Subcutaneous adipose tissue (tissue), 4 donors: Measurements from ENCODE around the gene MTUS2. TPM values are rescaled to one million over a fixed set of nuclear protein-coding genes. Genes with fewer than 3 reads are reported as not detected.

Source experiments
- total RNA-seq, 4 donors: library from RNA; depleted of rRNA; stranded (reverse); fragments of >200 nt; gene quantifications; one replicate each; pipeline ENCODE4 v1.1.0, GENCODE V29; 2016
- TF ChIP-seq, protein P1 (sequence below): fragments of 450-650 bp; IDR thresholded peaks from one replicate; pipeline ENCODE4 v1.5.1; 2016; ENCODE audit warnings: low read depth, mild to moderate bottlenecking, control low read depth, antibody characterized with exemption, moderate library complexity

The MTUS2 gene
- total RNA-seq, 4 donors from 2014 or later = not detected

DNA sequence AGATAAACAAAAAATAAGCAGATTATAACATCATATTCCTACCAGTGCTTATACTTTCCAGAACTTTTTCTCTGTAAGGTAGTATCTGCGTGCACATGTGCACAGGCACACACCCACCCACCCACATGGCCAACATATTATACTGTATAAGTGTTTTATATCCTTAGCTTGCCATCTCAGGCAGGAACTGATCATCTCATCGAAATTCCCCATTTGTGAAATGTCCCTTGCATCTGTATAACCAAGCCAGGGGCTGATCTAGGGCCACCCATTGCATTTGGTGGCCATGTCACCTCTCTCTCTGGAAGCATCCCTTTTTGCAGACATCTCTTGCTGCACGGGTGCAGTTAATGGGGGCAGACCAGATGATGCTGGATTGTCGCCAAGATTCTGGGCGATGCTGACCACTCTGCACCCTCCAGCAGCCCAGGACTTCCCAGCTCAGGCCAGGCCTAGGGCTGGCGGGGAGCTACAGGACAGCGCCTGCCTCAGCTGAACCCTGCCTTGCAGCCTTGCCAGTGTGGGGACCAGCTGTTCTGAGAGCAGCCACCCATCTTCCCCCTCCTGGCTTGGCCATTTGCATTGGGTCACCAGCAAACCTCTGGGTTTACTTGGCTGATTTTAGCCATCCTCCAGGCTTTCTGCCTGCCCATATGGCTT, 679.5 kb downstream of the MTUS2 start:
- TF ChIP-seq, protein P1, sequence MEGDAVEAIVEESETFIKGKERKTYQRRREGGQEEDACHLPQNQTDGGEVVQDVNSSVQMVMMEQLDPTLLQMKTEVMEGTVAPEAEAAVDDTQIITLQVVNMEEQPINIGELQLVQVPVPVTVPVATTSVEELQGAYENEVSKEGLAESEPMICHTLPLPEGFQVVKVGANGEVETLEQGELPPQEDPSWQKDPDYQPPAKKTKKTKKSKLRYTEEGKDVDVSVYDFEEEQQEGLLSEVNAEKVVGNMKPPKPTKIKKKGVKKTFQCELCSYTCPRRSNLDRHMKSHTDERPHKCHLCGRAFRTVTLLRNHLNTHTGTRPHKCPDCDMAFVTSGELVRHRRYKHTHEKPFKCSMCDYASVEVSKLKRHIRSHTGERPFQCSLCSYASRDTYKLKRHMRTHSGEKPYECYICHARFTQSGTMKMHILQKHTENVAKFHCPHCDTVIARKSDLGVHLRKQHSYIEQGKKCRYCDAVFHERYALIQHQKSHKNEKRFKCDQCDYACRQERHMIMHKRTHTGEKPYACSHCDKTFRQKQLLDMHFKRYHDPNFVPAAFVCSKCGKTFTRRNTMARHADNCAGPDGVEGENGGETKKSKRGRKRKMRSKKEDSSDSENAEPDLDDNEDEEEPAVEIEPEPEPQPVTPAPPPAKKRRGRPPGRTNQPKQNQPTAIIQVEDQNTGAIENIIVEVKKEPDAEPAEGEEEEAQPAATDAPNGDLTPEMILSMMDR = no peak

DNA sequence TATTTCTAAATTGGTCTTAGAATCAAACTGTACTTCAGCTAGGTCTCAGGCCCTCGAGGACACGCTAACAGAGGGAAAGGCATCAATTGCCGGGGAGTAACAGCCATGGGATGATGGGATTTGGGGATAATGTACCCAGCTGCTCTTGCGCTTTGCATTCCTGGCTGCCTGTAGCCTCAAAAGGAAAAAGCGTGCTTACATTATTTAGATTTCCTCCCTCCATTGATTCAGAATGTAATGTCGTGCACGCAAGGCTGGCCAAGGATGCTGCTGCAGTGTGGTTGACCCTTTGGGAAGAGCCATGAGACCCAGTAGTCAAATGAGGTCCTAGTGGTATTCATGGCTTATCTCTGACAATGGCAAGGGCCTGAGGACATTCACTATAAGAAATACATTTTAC, 680.2 kb downstream of the MTUS2 start:
- TF ChIP-seq, protein P1 = no peak

DNA sequence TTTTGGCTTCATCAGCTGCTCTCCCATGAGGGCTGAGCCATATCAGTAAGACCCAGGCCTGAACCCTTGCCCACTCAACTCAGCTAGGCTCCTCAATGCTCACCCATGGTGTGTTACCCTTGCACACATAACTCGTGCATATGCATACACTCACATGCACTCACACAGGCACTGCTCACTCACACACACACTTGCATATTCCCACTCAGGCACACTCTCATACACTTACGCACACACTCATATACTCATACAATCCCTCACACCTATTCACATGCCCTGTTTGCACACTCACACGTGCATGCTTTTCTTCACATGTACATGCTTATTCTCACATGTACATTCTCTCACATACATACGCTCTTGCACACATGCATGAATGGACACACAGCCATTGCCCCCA, 681.5 kb downstream of the MTUS2 start:
- TF ChIP-seq, protein P1 = no peak

DNA sequence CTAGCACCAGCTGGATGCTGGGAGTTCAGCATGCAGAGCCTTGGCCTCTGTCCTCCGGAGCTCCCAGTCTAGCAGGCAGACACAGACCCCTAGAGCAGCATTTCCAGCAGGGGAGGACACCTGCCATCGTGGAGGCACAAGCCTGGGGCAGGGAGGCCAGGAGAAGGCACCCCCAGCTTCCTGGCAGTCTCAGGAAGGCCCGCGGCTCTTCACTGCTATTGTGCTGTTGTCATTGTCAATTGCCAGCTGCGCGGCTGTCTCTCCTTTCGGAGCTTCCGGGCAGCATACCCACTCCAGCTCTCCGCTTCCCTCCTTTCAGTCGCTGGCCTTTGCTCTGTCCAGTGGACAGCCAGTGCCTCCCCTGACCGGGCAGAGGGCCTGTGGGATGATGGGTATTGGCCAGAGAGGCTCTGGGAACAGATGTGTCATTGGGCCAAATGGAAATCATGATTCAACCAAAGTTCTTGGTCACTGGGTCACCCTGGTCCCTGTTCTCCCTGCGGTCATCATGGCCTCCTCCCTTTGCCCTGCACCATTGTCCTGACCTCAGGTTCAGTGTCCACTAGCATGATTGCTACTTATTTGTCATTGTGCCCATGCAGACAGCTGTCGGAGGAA, 682.4 kb downstream of the MTUS2 start:
- TF ChIP-seq, protein P1 = no peak

DNA sequence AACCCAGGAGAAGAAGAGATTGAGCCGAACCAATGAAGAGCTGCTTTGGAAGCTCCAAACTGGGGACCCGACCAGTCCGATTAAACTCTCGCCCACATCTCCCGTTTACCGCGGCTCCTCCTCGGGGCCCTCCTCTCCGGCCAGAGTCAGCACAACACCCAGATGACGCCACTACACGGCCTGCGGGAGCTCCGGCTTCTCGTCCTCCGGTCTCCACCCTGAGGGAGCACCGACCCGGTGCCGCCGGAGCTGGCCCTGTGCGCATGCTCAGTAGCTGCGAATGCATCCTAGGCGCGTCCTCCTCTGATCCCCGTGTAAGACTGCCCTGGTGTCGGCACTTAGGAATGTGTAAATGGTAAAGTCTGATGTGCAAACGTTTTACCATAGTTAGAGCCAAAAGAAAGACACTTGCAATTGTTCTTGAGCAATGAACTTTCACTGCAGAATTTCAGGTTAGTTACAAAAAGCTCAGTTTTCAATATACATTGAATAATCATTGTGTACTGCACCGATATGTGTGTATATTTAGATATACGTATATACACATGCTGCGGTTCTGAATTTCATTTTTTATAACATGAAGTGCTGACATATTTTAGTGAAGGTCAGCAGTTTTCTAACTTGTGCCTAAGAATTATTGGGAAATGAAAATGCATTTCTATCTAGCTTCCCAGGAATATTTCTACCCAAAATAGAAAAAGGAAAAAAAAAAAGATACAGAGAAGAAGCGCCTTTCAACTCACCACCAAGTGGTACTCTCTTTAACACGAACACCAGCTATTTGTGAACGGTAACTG, 683.1 kb downstream of the MTUS2 start:
- TF ChIP-seq, protein P1 = no peak

DNA sequence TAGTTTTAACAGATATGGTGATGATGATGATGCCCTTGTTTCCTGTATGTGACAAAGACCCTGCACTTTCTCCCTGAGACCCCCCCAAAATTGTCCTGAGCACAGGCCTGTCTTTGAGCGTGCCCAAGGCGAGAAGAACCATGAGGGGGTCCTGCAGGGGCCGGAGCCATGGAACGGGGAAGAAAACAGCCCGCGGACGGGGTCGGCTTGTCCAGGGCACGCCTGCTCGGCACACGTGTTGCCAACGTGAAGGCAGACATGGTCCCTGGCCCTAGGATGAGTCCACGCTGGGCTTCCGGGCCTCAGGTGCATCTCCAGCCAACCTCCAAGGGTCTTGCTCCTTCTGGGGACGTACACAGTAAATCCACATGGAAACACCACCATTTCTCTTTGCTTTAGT, 684.6 kb downstream of the MTUS2 start:
- TF ChIP-seq, protein P1 = no peak

DNA sequence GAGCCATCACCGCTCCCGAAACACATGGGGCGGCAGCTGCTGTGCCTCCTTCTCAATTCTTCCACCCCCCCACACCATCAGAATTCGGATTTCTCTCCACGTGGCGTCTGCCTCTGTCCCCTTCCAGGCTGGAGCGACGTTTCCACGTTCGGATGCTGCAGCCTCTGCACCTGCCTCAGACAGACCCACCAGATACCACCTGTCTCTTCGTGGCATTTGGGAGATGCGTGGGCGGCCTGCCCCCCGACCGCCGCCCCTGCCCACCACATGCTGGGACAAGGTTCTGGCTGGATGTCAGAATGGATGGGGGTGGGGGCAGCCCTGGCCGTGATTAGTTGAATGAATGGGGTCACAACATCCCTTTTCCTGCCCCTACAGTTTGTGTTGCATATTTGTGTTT, 685.4 kb downstream of the MTUS2 start:
- TF ChIP-seq, protein P1 = no peak
